Mammary epithelial cell (primary cell): Measurements from ENCODE around the gene SERPINA12.

Experiments
- EZH2 ChIP-seq: IDR thresholded peaks from 2 replicates; pipeline ENCODE4 v1.6.1; 2012; ENCODE audit warnings: low read length, inconsistent platforms, borderline replicate concordance
- TF ChIP-seq, protein P1 (sequence below), 2 donors: IDR thresholded peaks in 1 of 2; conservative IDR thresholded peaks in 1 of 2; 2 replicates each; pipeline ENCODE4 v1.5.1; 2011 to 2012; ENCODE audit warnings: inconsistent platforms in 2 of 2, low read length in 2 of 2, mild to moderate bottlenecking in 2 of 2, control low read depth in 1 of 2, low read depth in 1 of 2; ENCODE audit not compliant: insufficient read depth in 1 of 2; ENCODE audit errors: extremely low read depth in 1 of 2

DNA sequence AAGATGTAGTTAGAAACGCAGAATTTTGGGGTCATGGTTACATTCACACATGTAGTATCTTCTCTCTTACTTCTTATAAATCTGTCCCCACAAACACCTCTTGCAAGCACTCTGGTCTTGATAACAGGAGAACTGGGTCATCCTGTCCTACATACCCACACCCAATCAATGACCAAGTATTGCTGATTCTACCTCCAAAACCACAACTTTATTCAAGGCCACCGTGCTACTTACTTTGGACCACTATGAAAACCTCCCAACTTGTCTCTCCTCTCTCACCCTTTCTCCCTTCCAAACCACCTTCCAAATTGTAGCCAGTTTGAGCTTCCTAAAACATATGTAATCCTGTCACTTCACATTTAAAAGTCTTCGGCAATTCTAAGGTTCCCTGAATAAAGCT is 62.1 kb downstream of the SERPINA12 start:
- TF ChIP-seq EZH2: no peak
- TF ChIP-seq, protein P1, sequence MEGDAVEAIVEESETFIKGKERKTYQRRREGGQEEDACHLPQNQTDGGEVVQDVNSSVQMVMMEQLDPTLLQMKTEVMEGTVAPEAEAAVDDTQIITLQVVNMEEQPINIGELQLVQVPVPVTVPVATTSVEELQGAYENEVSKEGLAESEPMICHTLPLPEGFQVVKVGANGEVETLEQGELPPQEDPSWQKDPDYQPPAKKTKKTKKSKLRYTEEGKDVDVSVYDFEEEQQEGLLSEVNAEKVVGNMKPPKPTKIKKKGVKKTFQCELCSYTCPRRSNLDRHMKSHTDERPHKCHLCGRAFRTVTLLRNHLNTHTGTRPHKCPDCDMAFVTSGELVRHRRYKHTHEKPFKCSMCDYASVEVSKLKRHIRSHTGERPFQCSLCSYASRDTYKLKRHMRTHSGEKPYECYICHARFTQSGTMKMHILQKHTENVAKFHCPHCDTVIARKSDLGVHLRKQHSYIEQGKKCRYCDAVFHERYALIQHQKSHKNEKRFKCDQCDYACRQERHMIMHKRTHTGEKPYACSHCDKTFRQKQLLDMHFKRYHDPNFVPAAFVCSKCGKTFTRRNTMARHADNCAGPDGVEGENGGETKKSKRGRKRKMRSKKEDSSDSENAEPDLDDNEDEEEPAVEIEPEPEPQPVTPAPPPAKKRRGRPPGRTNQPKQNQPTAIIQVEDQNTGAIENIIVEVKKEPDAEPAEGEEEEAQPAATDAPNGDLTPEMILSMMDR (conservative IDR thresholded peaks at IDR 0.05 in 1 of 2, IDR thresholded peaks at IDR 0.05 in 1 of 2; ENCODE audit: extremely low read depth in 1 of 2, insufficient read depth in 1 of 2, low read depth in 1 of 2, low read length in 2 of 2): no peak
